GM12872 (cell line): ENCODE results near the gene EXT2.

ENCODE experiments used
- TF ChIP-seq, protein P1 (sequence below): IDR thresholded peaks from 3 replicates; pipeline ENCODE4 v1.5.1; 2011; ENCODE audit warnings: low read depth, mild to moderate bottlenecking, low read length, moderate library complexity; ENCODE audit not compliant: insufficient read depth

EXT2 gene

DNA sequence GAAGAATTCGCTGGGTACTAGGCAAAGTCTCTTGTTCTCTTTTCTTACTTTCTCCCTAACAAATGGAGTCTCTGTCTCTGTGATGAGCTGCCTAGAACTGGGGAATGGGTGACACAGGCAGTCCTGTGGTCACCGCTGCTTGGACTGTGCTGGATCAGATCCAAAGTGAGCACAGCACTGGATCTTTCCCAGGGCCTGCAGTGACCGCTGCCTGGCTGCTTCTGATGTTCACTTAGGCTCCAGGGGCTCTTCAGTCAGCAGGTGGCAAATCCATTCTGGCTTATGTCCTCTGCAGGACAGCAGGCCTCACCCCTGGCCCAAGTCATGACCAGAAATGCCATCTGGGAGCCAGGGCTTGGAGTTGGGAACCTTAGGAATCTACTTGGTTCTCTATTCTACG lies 61.5 kb downstream of the EXT2 start:
- TF ChIP-seq, protein P1, sequence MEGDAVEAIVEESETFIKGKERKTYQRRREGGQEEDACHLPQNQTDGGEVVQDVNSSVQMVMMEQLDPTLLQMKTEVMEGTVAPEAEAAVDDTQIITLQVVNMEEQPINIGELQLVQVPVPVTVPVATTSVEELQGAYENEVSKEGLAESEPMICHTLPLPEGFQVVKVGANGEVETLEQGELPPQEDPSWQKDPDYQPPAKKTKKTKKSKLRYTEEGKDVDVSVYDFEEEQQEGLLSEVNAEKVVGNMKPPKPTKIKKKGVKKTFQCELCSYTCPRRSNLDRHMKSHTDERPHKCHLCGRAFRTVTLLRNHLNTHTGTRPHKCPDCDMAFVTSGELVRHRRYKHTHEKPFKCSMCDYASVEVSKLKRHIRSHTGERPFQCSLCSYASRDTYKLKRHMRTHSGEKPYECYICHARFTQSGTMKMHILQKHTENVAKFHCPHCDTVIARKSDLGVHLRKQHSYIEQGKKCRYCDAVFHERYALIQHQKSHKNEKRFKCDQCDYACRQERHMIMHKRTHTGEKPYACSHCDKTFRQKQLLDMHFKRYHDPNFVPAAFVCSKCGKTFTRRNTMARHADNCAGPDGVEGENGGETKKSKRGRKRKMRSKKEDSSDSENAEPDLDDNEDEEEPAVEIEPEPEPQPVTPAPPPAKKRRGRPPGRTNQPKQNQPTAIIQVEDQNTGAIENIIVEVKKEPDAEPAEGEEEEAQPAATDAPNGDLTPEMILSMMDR, result no peak

DNA sequence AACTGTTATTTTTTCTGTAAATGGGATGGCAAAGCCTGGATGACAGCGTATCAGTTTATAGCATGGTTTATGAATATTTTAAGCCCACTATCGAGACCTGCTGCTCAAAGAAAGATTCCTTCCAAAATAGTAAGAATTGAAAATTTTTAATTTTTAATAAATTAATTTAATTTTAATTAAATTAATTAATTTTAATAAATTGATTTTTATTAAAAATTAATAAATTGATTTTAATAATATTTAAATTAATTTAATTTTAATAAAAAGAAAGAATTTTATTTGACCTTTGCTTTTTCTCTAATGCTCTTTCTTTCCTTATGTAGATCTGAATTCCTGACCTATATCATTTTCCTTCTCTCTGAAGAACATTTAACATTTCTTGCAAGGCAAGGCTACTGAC lies 62.9 kb downstream of the EXT2 start:
- TF ChIP-seq, protein P1, result no peak

DNA sequence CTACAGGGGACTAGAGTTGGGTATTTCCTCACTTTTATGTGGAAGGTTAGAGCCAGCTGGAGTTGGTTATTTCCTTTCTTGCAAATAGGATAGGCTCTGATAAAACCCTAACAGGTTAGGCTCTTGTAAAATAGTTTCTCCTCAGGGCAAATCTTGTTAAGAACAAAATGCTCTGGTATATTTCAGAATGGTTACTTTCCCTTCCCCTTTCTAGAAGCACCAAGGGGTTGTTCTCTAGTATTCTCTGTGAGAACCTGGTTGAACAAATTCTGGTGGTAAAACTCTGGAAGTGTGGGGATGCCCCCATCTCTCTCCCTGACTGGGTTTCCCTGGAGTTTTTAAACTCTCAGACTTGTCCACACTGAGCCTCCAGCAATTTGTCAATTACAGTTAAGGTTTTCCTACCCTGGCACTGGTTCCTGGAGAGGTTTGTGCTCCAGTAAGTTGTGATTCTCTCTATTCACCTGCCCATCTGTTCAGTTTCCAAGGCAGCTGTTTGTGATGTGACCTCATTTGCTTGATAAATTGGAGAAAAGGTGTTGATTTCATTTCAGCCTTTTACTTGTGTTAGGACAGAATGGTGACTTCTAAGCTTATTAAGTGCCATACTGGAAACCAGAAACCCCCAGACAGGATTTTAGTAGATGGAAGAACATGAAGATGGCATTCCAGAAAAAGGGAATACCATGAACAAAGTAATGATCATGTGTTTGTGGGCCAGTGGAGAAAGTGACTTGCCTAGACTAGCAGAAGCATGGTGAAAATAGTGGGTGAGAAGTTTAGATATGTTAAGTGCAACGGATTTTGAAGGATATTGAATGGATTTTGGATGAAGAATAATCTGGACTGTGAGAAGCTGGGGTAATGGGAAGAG lies 64.6 kb downstream of the EXT2 start:
- TF ChIP-seq, protein P1, result no peak

DNA sequence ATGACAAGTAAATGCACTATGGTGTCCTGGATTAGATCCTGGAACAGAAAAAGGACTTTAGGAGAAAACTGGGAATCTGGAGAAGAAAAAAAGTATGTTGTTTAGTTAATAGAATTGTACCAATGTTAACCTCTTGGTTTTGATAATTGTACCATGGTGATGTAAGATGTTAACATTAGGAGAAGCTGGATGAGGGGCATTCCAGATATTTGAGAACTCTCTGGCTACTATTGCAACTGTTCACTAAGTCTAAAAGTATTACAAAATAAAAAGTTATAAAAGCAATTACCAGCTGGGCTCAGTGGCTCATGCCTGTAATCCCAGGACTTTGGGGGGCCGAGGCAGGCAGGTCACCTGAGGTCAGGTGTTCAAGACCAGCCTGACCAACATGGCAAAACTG lies 66.5 kb downstream of the EXT2 start:
- TF ChIP-seq, protein P1, result no peak

DNA sequence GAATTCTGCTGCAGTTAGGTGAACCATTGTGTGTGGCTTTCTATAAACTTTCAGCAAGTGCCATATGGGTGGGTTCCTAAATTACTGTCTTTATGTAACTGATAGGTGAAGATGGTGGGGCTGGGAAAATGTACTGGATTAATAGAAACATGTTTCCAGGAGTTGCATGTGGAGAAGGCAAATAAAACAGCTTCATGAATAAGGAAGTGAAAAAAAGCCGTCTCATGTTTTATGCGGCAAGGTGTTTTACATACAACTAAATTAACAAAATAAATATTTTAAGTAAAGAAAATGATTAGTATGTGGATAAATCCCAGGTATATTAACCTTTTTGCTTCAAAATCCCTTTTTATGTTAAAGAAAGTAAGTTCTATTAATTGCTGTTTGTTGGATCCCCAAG lies 67.2 kb downstream of the EXT2 start:
- TF ChIP-seq, protein P1, result no peak

DNA sequence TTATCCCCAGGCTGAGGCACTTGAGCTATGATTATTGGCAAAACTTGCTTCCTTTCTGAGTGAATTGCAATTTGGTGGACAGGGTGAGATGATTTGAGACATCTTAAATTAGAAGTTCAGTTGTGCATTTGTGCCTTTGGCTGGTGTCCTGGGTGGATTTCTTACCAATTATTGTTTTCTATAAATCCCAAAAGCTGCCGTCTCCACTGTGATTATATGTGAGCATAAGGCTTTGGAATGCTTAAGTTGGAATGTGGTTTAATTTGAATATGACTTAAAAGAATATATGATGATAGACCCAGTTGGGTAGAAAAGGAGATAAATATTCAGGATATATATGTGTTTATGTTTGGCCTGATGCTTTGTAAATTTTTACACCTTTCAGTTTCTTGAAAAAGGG lies 70.0 kb downstream of the EXT2 start:
- TF ChIP-seq, protein P1, result no peak

DNA sequence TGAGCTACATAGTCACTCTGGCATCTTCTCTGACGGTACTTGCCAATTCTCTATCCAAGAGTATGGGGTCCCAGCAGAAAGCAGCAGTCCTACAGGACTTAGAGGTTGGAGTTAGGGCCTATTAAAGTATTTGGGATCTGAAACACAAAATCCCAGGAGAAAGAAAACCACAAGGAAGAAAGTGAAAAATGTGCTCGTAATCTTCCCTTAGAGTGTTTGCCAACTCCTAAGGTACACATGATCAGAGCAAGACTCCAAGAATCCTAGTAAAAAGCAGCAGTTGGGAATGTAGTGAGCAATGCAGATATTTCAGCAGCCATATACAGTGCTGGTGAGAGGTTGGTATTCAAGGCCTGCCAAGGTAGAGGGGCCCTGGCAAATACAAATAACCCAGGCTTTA lies 71.6 kb downstream of the EXT2 start:
- TF ChIP-seq, protein P1, result no peak
